ENCODE results near the gene ORC4. TPM values are rescaled to one million over a fixed set of nuclear protein-coding genes. Genes with fewer than 3 reads are reported as not detected.

Gene ORC4
- total and polyA plus RNA-seq, 2 of the 8 experiments (the other 6 are each of a cell fraction or from before 2014, with no cell fraction given): 22.7 to 63.7 TPM

GRCh38 chr2:147939313-147939712 lies 81.2 kb downstream of the ORC4 start:
- Histone ChIP-seq H3K4me3 (ENCODE audit: extremely low read depth in 1 of 4, insufficient read depth in 2 of 4, low read depth in 3 of 4, low read length in 4 of 4) (no peak overlapping the region), H2BK15ac (ENCODE audit: low read length) (no peak overlapping the region), H3K4me1 (replicated peaks in 1 of 4; ENCODE audit: control insufficient read depth in 3 of 4, insufficient read depth in 4 of 4, low read length in 3 of 4) (no peaks in the 10 kb centered on the region), H3K56ac (replicated peaks; ENCODE audit: insufficient read length, low read depth, low read length) (no peak overlapping the region), H3K23ac (ENCODE audit: insufficient read length) (no peak overlapping the region), H3K27ac (ENCODE audit: low read depth, low read length) (no peak overlapping the region), H3K27me3 (replicated peaks in 1 of 4; ENCODE audit: control insufficient read depth in 3 of 4, extremely low read depth in 1 of 4, insufficient read depth in 3 of 4, low read length in 3 of 4) (no peaks in the 10 kb centered on the region), H3K79me1 (ENCODE audit: low read depth, low read length) (no peaks in the 10 kb centered on the region), H3K9ac (replicated peaks in 1 of 4; ENCODE audit: extremely low read depth in 1 of 4, low read depth in 3 of 4, low read length in 3 of 4) (no peak overlapping the region), H2AFZ (ENCODE audit: low read length) (no peak overlapping the region), H4K91ac (replicated peaks; ENCODE audit: insufficient read length, low read length) (no peak overlapping the region), H4K20me1 (replicated peaks in 1 of 2; ENCODE audit: control insufficient read depth in 1 of 2, insufficient read depth in 2 of 2, low read length in 2 of 2) (no peaks in the 10 kb centered on the region), H4K8ac (ENCODE audit: extremely low read depth, insufficient read depth, low read length) (no peak overlapping the region), H2BK120ac (replicated peaks; ENCODE audit: low read depth, low read length) (no peak overlapping the region), H3K4me2 (ENCODE audit: insufficient read depth in 1 of 2, low read depth in 2 of 2, low read length in 2 of 2) (no peak overlapping the region), H2BK12ac (ENCODE audit: low read depth, low read length) (no peak overlapping the region), H3K9me3 (ENCODE audit: insufficient read depth in 2 of 2, low read depth in 1 of 2, low read length in 1 of 2) (no peaks in the 10 kb centered on the region), H3K14ac (ENCODE audit: insufficient read length) (no peak overlapping the region), H2AK5ac (ENCODE audit: low read depth, low read length) (no peak overlapping the region), H3K18ac (ENCODE audit: extremely low read depth, low read length) (no peak overlapping the region), H3K4ac (replicated peaks; ENCODE audit: insufficient read length, low read depth, low read length) (no peak overlapping the region), H4K5ac (ENCODE audit: insufficient read length, low read depth, low read length) (no peak overlapping the region), H2BK20ac (ENCODE audit: low read length) (no peak overlapping the region), H3K36me3 (ENCODE audit: control insufficient read depth in 2 of 4, insufficient read depth in 4 of 4, low read length in 3 of 4) (peaks cover 0 to 41% (median 20%) of the 10 kb centered on the region in 4 experiments; a peak in 5 of 8 replicates), H3K23me2 (ENCODE audit: low read depth, low read length) (no peaks in the 10 kb centered on the region), H3K79me2 (ENCODE audit: control insufficient read depth in 1 of 2, insufficient read depth in 2 of 2, low read length in 2 of 2) (no peaks in the 10 kb centered on the region), H2BK5ac (ENCODE audit: low read depth, low read length) (no peak overlapping the region)
- TF ChIP-seq ATF2 (IDR thresholded peaks at IDR 0.05; ENCODE audit: low read length): no peak
- TF ChIP-seq TEAD4 (IDR thresholded peaks at IDR 0.05; ENCODE audit: low read depth, low read length): no peak
- CTCF ChIA-PET (ENCODE audit: partially characterized antibody): interaction anchor here (0.7 kb wide), 1 partner anchor 49 kb away, joined by 4 read pairs; no protein-coding TSS in a partner anchor
- WGBS, 2 experiments (ENCODE audit: extremely low coverage in 1 of 2, insufficient coverage in 1 of 2, insufficient read length in 1 of 2, insufficient replicate concordance in 2 of 2, low coverage in 1 of 2, low lambda C conversion rate in 2 of 2, missing lambda C conversion rate in 1 of 2): 92% methylated on average over 1 of the region's 1 CpG; no CpG with 5 or more reads in 1 of the 2 experiments
- POLR2A ChIA-PET (ENCODE audit: partially characterized antibody): no interaction called here
- no peak for FAIRE-seq
- DNase-seq (ENCODE audit: low read depth in 1 of 2, low spot score in 2 of 2): no peak

All from H1 (cell line).